A549 (cell line): ENCODE measurements around the gene SWAP70.

Source experiments
- MAX ChIP-seq: IDR thresholded peaks from 2 replicates; pipeline ENCODE4 v1.6.1; 2012
- ZFP36 ChIP-seq: fragments of 450-650 bp; IDR thresholded peaks from 2 replicates; pipeline ENCODE4 v1.6.1; 2014; ENCODE audit warnings: borderline replicate concordance; ENCODE audit not compliant: partially characterized antibody
- TF ChIP-seq, protein P1 (sequence below): fragments of >200 bp; sonication (Bioruptor Twin); formaldehyde crosslinking; IDR thresholded peaks from 3 replicates; pipeline ENCODE4 v1.5.1; 2016

DNA sequence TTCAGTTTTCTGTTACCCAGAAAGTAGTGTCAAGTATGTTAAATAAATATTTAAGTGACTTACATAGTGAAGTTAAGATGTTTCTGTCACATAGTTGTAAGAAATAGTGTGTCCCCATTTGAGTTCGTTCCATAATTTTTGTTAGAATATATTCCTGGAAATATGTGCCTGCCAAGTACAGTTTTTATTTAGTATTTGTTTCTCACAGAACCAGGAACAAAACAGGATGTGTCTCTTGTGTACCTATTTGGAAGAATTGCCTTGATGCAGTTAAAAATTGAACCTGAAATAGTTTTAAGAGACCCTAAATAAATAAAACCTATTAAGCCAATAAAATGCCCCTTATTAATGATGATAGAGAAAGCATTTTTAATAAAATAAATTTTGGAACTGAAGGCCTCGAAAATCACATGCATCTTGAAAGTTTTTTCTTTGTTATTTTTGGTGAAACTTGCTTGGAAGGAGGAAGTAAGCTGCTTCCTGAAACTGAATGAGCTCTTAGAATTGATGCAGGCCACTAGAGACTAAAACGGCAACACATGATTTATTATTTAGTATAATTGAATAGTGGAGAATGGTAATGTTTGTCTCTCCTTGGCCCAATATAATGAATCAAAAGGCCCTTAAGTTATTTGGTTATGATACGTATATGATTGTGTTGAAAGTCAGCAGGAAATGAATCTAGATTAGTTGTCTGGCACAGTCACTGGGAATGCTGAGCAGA is 55.9 kb downstream of the SWAP70 start:
- TF ChIP-seq ZFP36 (no peak), MAX (no peak)
- TF ChIP-seq, protein P1, sequence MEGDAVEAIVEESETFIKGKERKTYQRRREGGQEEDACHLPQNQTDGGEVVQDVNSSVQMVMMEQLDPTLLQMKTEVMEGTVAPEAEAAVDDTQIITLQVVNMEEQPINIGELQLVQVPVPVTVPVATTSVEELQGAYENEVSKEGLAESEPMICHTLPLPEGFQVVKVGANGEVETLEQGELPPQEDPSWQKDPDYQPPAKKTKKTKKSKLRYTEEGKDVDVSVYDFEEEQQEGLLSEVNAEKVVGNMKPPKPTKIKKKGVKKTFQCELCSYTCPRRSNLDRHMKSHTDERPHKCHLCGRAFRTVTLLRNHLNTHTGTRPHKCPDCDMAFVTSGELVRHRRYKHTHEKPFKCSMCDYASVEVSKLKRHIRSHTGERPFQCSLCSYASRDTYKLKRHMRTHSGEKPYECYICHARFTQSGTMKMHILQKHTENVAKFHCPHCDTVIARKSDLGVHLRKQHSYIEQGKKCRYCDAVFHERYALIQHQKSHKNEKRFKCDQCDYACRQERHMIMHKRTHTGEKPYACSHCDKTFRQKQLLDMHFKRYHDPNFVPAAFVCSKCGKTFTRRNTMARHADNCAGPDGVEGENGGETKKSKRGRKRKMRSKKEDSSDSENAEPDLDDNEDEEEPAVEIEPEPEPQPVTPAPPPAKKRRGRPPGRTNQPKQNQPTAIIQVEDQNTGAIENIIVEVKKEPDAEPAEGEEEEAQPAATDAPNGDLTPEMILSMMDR = no peak
